Cerebellar cortex (tissue), 1 donor: ENCODE data around the gene ADAP1.
"Not testable (repeated sequence)": the region's sequence is repeated elsewhere in the genome, so short reads cannot be mapped to it uniquely, and the experiment has no call there.

Experiments used
- DNase-seq: peaks from one replicate; pipeline ENCODE4 v3.0.0-alpha.2; 2015; ENCODE audit warnings: low spot score

The ADAP1 gene

DNA sequence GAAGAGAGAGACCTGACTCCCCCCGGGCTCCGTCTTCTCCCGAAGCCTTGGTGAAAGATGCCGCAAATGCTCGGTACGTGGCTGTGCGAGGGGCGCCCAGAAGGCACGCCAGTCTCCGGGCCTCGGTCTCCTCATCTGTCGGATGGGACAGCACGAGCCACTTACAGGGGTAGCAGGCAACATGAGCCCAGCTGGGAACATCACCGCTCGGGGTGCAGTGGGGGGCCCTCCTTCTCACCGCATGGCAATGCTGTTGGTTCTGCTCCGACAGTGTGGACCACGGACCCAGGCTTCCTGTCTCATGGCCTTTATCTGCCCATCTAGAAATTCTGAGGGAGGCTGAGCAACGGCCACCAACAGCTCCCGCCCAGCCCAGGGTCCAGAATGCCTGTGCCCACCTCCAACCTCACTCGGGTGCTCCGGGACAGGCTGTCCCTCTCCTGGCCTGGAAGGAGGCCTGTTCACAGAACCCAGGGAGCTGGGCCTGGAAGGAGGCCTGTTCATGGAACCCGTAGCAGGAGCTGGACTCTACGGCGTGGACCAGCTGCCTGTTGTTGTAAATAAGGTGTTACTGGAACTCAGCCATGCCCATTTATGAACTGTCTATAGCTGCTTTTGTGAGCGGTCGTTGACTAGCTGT, 15.8 kb downstream of the ADAP1 start:
- no peak for DNase-seq

DNA sequence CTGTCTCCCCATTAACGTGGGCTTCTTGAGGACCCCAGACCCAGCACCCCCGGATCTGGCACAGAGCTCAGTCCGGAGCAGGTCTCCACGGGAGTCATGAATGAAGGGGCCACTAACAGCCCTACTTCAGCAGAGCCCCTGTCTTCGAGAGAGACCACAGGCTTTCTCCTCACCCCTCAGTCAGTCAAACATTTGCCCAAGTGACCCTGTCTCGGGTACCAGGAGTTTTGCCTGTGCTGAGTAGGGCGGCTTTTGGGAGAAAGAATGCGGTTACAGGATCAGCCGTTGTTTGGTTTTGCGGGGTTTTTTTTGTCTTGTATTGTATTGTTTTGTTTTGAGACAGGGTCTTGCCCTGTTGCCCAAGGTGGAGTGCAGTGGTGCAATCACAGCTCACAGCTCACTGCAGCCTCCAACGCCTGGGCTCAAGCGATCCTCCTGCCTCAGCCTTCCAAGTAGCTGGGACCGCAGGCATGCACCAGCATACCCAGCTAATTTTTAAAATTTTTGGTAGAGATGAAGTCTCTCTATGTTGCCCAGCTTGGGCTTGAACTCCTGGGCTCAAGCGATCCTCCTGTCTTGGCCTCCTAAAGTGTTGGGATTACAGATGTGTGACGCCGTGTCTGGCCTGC, 16.5 kb downstream of the ADAP1 start:
- no peak for DNase-seq

- DNase-seq, result no peak
These were observed 18.0 kb downstream of the ADAP1 start for GRCh38 chr7:936386-937054.

DNA sequence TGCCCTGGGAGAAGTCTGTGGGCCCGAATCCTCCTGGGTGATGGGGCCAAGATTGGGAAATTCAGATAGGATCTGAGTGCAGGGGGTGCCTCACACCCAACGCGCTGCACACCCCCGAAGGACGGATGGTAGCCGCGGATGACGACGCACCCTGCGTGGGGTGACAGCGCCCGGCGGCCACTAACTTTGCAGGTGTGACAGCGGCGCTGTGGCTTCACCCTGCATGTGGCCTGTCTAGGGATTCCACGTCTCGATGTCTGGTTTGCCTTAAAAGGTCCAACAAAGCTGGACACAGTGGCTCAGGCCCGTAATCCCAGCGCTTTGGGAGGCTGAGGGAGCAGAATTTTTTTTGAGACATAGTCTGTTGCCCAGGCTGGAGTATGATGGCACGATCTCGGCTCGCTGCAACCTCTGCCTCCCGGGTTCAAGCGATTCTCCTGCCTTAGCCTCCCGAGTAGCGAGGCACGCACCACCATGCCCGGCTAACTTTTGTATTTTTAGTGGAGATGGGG, 18.6 kb downstream of the ADAP1 start:
- DNase-seq, result no peak

- DNase-seq, result no peak
These were observed 19.2 kb downstream of the ADAP1 start for GRCh38 chr7:935164-935873.

DNA sequence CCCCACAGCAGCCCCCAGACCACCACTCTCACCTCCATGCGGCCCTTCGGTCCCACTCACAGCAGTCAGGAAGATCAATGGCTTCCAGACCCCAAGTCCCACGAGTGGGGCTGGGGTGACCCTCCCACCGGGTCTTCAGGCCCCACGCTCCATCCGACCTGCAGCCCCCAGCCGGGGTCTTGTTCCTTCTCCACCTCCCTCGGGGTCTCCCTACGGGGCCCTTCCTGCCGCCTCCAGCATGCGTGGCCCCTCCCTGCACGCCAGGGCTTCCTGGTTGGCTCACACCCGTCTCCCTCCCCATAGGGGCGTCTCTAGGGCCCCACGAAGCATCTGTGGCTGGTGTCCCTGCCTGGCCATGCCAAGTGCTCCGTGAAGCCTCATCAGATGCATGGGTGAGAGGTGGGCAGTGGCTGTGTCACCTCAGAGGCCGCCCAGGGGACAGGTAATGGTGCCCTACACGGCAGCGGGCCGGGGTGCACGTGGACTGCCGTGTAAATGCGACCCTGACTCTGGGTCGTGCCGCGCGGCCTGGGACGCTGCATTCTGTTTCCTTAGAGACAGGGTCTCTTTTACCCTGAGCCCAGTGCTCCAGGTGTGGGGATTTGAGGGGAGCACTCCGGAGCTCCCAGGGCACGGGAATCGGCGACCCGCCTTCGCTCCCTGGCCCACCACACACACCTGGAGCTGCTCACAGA, 19.9 kb downstream of the ADAP1 start:
- no peak for DNase-seq

GRCh38 chr7:932651-932975, 21.9 kb downstream of the ADAP1 start:
- no peak for DNase-seq

DNA sequence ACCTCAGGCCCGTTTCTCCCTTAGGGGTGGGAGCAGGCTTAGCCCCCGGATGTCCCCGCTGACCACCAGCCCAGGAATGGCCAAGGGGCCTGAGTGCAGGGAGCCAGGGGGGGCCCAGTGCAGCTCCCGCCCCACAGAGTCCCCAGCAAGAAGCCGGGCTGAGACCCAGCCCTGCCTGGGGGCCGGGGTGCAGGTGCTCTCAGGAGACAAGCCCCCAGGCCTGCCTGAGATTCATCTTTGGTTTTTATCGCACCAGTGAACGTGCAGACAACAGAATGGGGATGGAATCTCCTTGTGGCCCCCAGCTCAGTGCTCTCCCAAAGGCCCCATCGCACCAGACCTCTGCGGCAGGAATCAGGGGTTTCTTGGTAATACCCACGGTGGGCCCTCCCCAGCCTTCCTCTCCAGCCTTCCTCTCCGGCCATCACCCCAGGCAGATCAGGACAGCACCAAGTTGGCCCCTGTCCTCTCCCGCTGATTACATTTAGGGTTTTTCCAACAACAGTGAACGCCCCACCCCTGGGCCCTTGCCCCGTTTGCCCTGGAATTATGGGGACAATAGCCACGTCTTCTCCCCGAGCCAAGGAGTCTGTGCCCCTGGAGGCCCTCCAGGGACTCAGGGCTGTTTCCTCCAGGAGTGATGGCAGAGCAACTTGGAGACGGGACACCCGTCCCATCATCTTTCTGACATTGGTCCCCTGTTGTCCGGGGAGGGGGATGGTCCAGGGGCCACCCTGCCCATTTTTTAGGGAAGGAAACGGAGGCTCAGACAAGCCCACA, 22.4 kb downstream of the ADAP1 start:
- DNase-seq, result no peak

DNA sequence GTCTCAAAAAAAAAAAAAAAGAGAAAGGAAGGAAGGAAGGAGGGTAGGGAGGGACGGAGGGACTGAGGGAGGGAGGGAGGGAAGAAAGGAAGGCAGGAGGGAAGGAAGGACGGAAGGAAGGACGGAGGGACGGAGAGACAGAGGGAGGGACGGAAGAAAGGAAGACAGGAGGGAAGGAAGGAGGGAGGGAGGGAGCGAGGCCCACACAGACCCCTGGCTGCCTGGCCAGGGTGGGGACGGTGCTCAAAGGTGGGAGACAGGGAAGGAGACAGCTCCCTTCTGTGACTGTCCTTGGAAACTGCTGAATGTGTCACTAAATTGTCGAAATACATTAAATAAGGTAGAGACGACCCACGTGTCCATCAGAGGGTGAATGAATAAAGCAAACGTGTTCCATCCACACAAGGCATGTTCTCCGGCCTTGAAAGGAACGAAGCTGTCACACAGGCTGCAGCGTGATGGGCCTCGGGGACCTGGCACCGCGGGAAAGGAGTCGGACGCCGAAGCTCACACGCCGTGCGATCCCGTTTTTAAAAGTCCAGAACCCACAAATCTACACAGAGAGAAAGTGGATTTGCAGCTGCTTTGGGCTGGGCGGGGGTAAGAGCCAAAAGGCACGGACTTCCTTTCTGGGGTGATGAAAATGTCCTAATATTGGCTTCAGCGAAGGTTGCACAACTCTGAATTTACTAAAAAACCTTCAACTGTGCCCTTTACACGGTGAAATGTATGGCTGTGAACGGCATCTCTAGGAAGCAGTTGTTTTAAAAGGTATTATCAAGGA, 23.3 kb downstream of the ADAP1 start:
- no peak for DNase-seq

DNA sequence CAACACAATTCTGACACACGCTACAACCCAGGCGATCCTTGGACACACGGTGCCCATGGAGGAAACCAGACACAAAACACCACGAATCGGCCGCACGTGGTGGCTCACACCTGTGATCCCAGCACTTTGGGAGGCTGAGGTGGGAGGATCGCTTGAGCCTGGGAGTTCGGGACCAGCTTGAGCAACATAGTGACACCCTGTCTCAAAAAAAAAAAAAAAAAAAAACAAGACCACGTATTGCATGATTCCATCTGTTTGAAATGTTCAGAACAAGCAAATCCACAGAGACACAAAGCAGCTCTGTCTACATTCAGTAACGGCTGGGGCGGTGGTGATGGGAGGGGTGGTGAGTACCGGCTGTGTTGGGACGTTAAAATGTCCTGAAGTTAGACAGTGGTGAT, 25.2 kb downstream of the ADAP1 start:
- DNase-seq, result no peak

DNA sequence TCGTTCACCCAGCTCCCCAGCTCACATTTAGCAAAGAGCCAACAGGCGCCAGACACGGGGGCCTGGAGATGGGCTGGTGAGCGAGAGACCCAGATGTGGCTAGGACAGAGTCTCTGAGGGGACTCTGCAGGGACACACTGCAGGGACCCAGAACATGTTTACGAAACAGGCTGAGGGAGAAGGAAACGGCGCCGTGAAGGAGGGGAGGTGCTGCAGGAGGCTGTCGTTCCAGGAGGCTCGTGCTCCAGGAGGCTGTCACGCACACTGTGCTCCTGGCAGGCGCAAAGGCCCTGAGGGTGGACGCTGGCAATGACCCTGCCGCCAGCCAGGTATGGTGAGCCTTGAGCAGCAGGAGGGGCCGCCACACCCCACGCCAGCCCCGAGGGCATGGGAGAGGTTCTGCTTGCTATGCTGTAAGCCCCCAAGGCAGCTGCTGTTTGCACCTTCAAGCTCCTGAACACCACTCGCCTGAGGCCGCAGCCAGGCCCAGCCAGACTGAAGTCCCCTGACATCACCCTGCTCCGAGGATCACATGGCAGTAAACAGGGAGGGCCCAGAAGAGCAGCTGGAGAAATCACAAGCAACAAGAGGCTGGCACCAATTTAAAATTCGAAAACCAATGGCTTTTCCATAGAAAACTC, 27.3 kb downstream of the ADAP1 start:
- DNase-seq, result no peak

- no peak for DNase-seq
These were observed 28.1 kb downstream of the ADAP1 start for GRCh38 chr7:926061-927030.

GRCh38 chr7:925601-926000, 28.9 kb downstream of the ADAP1 start:
- no peak for DNase-seq

GRCh38 chr7:924541-925231, 29.8 kb downstream of the ADAP1 start:
- no peak for DNase-seq

DNA sequence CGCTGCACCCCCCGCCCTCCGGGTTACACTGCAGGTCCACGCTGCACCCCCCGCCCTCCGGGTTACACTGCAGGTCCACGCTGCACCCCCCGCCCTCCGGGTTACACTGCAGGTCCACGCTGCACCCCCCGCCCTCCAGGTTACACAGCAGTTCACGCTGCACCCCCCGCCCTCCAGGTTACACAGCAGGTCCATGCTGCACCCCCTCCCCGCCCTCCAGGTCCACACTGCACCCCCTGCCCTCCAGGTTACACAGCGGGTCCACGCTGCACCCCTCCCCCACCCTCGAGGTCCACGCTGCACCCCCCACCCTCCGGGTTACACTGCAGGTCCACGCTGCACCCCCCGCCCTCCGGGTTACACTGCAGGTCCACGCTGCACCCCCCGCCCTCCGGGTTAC, 30.4 kb downstream of the ADAP1 start:
- DNase-seq, result not testable (repeated sequence)

DNA sequence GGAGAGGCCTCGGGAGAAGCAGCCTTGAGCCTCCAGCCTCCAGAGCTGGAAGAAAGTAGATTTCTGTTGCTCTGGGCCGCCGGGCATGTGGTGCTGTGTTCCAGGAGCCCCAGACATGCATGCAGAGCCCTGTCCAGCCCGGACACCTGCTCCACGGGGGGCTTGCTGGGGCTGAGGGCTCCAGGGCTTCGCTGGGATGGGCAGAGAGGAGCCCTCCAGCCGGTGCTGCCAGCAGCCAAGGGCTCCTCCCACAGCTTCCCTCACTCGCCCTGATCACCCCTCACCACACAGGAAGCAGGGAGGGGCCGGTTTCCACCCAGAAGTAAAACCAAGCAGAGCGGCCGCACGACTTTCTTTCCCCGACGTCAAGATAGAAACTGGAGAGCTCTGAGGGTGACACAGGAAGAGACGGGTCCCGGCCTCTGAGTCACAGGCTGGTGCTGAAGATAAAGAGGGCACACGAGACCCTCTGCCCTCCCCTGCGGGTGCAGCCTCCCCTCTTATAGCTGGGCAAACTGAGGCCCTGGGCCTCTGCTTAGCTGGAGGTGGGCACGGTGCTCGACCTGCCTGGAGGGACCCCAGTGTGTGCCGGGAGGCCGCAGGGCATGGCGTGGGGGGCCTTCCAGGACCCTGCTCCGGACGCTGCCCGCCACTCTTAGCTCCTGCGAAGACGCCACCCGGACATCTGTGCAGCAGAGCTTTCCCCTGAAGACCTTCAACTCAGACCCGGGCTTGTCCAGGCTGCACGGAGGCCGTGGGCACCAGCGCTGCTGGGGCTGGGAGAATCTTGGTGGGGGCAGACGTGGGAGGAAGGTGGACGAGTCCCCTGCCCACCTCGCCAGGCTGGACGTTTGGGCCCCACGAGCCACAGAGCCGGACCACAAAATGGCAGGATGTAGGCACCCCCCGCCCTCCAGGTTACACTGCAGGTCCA, 31.1 kb downstream of the ADAP1 start:
- DNase-seq, result no peak
